HEK293 (cell line): ENCODE data around the gene SOX30.

Experiments used
- CTCF ChIA-PET: fragments of 350-600 bp; formaldehyde crosslinking; extraction: SDS; loops from one replicate; lab custom pipeline; 2021; ENCODE audit warnings: antibody characterized with exemption; lab: Yijun Ruan, JAX
- POLR2A ChIA-PET: fragments of 300-600 bp; formaldehyde crosslinking; extraction: SDS; loops from one replicate; lab custom pipeline; 2020; ENCODE audit warnings: antibody characterized with exemption, inconsistent platforms; lab: Yijun Ruan, JAX
- H3K27ac ChIP-seq: fragments of 200-500 bp; sonication (Bioruptor generic); 2 replicates; pipeline ENCODE4 v1.5.1; 2014; ENCODE audit warnings: low read depth, low read length, control low read depth, inconsistent platforms; ENCODE audit errors: extremely low read depth
- H3K36me3 ChIP-seq, 2 experiments: fragments of 200-500 bp in 1 of 2; sonication (Bioruptor generic) in 1 of 2; 1 replicate in 1 of 2; 2 replicates in 1 of 2; pipeline ENCODE4 v1.5.1; 2014 to 2017; ENCODE audit warnings: inconsistent platforms in 2 of 2, low read length in 2 of 2; ENCODE audit not compliant: control insufficient read depth in 2 of 2, insufficient read depth in 1 of 2
- H3K4me1 ChIP-seq: fragments of 200-500 bp; sonication (Bioruptor generic); 2 replicates; pipeline ENCODE4 v1.5.1; 2014; ENCODE audit warnings: mild to moderate bottlenecking, low read length, inconsistent platforms; ENCODE audit not compliant: control insufficient read depth, insufficient read depth
- H3K4me3 ChIP-seq: 2 replicates; pipeline ENCODE4 v1.5.1; 2011; ENCODE audit warnings: low read depth, mild to moderate bottlenecking, control low read depth, low read length, moderate library complexity
- H3K9me3 ChIP-seq: fragments of 200-500 bp; sonication (Bioruptor generic); 2 replicates; pipeline ENCODE4 v1.5.1; 2014; ENCODE audit warnings: low read depth, low read length, inconsistent platforms; ENCODE audit not compliant: control insufficient read depth, insufficient read depth
- GFI1B ChIP-seq: fragments of 450-650 bp; formaldehyde crosslinking; IDR thresholded peaks from 2 replicates; pipeline ENCODE4 v1.5.1; 2016; ENCODE audit warnings: missing biosample characterization, missing genetic modification characterization
- MZF1 ChIP-seq: fragments of 450-650 bp; formaldehyde crosslinking; IDR thresholded peaks from 2 replicates; pipeline ENCODE4 v1.5.1; 2017; ENCODE audit warnings: missing biosample characterization, missing genetic modification characterization, borderline replicate concordance
- ZEB2 ChIP-seq: fragments of 450-650 bp; formaldehyde crosslinking; IDR thresholded peaks from 2 replicates; pipeline ENCODE4 v1.5.1; 2016; ENCODE audit warnings: missing biosample characterization, missing genetic modification characterization
- ZFHX2 ChIP-seq: fragments of 450-650 bp; formaldehyde crosslinking; conservative IDR thresholded peaks from 2 replicates; pipeline ENCODE4 v1.5.1; 2016; ENCODE audit warnings: missing biosample characterization, missing genetic modification characterization
- ZNF132 ChIP-seq: fragments of 450-650 bp; formaldehyde crosslinking; IDR thresholded peaks from 2 replicates; pipeline ENCODE4 v1.5.1; 2017; ENCODE audit warnings: missing biosample characterization, missing genetic modification characterization, borderline replicate concordance
- ZNF391 ChIP-seq: fragments of 450-650 bp; formaldehyde crosslinking; IDR thresholded peaks from 2 replicates; pipeline ENCODE4 v1.5.1; 2016; ENCODE audit warnings: low read depth, missing biosample characterization, missing genetic modification characterization, borderline replicate concordance
- ZNF473 ChIP-seq: fragments of 450-650 bp; formaldehyde crosslinking; IDR thresholded peaks from 2 replicates; pipeline ENCODE4 v1.5.1; 2017; ENCODE audit warnings: missing biosample characterization, missing genetic modification characterization
- ZNF596 ChIP-seq: fragments of 450-650 bp; IDR thresholded peaks from 2 replicates; pipeline ENCODE4 v1.5.0; 2018; ENCODE audit warnings: missing biosample characterization, mild to moderate bottlenecking, missing genetic modification characterization, moderate library complexity
- ZNF623 ChIP-seq: fragments of 450-650 bp; formaldehyde crosslinking; IDR thresholded peaks from 2 replicates; pipeline ENCODE4 v1.5.1; 2016; ENCODE audit warnings: missing biosample characterization, missing genetic modification characterization
- ZNF629 ChIP-seq: fragments of 450-650 bp; formaldehyde crosslinking; IDR thresholded peaks from 2 replicates; pipeline ENCODE4 v1.5.1; 2017; ENCODE audit warnings: missing biosample characterization, missing genetic modification characterization
- ZNF76 ChIP-seq: fragments of 450-650 bp; formaldehyde crosslinking; IDR thresholded peaks from 2 replicates; pipeline ENCODE4; 2016; ENCODE audit warnings: low read depth, missing biosample characterization, missing genetic modification characterization, borderline replicate concordance
- ZSCAN23 ChIP-seq: fragments of 450-650 bp; formaldehyde crosslinking; IDR thresholded peaks from 2 replicates; pipeline ENCODE4 v1.5.1; 2016; ENCODE audit warnings: missing biosample characterization, missing genetic modification characterization
- TF ChIP-seq, protein P1 (sequence below): fragments of 450-650 bp; formaldehyde crosslinking; IDR thresholded peaks from 2 replicates; pipeline ENCODE4 v1.5.1; 2017; ENCODE audit warnings: missing biosample characterization, missing genetic modification characterization
- TF ChIP-seq, protein P2 (sequence below): fragments of 450-650 bp; formaldehyde crosslinking; IDR thresholded peaks from 2 replicates; pipeline ENCODE4 v1.5.1; 2016; ENCODE audit warnings: missing biosample characterization, missing genetic modification characterization
- TF ChIP-seq, protein P3 (sequence below): fragments of 450-650 bp; formaldehyde crosslinking; IDR thresholded peaks from 2 replicates; pipeline ENCODE4 v1.5.1; 2016; ENCODE audit warnings: missing biosample characterization, missing genetic modification characterization
- TF ChIP-seq, protein P4 (sequence below): fragments of 450-650 bp; formaldehyde crosslinking; IDR thresholded peaks from 2 replicates; pipeline ENCODE4 v1.5.1; 2016; ENCODE audit warnings: missing biosample characterization, missing genetic modification characterization
- TF ChIP-seq, protein P5 (sequence below): fragments of 450-650 bp; formaldehyde crosslinking; conservative IDR thresholded peaks from 2 replicates; pipeline ENCODE4 v1.5.1; 2016; ENCODE audit warnings: low read depth, missing biosample characterization, missing genetic modification characterization
- TF ChIP-seq, protein P6 (sequence below): fragments of 450-650 bp; formaldehyde crosslinking; IDR thresholded peaks from 2 replicates; pipeline ENCODE4 v1.5.1; 2016; ENCODE audit warnings: missing biosample characterization, missing genetic modification characterization

SOX30 gene

DNA sequence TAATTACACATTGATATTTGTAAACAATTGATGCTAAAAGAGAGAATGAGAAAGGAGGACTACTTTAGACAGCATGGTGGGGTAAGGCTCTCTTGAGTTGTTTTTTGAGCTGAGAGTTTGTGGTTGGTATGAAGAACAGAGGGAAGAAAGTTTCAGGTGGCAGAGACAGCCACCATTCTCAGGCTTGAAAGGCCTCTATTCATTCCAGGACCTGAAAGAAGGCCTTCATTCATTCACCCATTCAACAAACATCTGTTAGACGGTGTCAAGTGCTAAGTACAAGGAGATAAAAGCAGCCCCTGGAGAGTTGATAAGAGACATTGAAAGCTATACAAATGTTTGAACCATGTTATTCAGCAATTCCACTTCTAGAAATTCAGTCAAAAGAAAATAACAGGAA is 55.0 kb downstream of the SOX30 start:
- Histone ChIP-seq H3K36me3 (no peaks in the 10 kb centered on the region), H3K9me3 (no peaks in the 10 kb centered on the region), H3K27ac (no peak overlapping the region), H3K4me1 (no peaks in the 10 kb centered on the region), H3K4me3 (no peak overlapping the region)
- CTCF ChIA-PET: interaction anchor here (0.7 to 1.3 kb wide), 3 partner anchors 23 to 120 kb away, joined by 3 to 4 read pairs (median 4); no protein-coding TSS in a partner anchor
- TF ChIP-seq MZF1 (tag by site-specific recombination) (no peak), ZNF623 (tag by site-specific recombination) (no peak), ZNF629 (no peak)
- TF ChIP-seq, protein P1, sequence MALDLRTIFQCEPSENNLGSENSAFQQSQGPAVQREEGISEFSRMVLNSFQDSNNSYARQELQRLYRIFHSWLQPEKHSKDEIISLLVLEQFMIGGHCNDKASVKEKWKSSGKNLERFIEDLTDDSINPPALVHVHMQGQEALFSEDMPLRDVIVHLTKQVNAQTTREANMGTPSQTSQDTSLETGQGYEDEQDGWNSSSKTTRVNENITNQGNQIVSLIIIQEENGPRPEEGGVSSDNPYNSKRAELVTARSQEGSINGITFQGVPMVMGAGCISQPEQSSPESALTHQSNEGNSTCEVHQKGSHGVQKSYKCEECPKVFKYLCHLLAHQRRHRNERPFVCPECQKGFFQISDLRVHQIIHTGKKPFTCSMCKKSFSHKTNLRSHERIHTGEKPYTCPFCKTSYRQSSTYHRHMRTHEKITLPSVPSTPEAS (tag by site-specific recombination): no peak
- TF ChIP-seq, protein P2, sequence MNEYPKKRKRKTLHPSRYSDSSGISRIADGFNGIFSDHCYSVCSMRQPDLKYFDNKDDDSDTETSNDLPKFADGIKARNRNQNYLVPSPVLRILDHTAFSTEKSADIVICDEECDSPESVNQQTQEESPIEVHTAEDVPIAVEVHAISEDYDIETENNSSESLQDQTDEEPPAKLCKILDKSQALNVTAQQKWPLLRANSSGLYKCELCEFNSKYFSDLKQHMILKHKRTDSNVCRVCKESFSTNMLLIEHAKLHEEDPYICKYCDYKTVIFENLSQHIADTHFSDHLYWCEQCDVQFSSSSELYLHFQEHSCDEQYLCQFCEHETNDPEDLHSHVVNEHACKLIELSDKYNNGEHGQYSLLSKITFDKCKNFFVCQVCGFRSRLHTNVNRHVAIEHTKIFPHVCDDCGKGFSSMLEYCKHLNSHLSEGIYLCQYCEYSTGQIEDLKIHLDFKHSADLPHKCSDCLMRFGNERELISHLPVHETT (tag by site-specific recombination): no peak
- POLR2A ChIA-PET: no interaction called here

DNA sequence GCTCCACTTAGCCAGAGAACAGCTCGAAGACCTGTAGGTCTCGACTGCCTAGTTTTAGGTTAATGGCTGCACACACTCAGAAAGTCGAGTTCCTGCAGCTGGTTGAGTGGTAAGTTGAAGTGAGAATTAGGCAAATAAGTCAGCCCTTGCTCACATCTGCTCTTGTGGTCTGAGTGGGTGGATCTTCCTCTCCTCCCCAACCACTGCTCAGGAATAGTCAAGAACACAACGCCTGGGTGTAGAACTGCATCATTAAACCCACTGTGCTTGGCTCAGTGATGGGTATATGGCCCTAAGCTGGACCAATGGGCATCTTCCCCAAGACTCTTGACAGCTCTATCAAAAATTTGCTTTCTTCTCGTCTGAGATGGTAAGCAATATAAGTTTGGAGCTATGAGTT is 55.8 kb downstream of the SOX30 start:
- Histone ChIP-seq H3K9me3 (no peaks in the 10 kb centered on the region), H3K4me3 (no peak overlapping the region), H3K36me3 (no peaks in the 10 kb centered on the region), H3K27ac (no peak overlapping the region), H3K4me1 (no peaks in the 10 kb centered on the region)
- CTCF ChIA-PET: interaction anchor here (0.6 to 1.3 kb wide), 2 partner anchors 119 to 729 kb away, joined by 3 to 4 read pairs; no protein-coding TSS in a partner anchor
- TF ChIP-seq ZNF473 (tag by site-specific recombination): no peak
- TF ChIP-seq ZNF76 (tag by site-specific recombination): no peak
- no peak for TF ChIP-seq ZNF391 (tag by site-specific recombination)
- TF ChIP-seq, protein P3, sequence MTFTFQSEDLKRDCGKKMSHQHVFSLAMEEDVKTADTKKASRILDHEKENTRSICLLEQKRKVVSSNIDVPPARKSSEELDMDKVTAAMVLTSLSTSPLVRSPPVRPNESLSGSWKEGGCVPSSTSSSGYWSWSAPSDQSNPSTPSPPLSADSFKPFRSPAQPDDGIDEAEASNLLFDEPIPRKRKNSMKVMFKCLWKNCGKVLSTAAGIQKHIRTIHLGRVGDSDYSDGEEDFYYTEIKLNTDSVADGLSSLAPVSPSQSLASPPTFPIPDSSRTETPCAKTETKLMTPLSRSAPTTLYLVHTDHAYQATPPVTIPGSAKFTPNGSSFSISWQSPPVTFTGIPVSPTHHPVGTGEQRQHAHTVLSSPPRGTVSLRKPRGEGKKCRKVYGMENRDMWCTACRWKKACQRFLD (tag by site-specific recombination): no peak
- POLR2A ChIA-PET: no interaction called here

DNA sequence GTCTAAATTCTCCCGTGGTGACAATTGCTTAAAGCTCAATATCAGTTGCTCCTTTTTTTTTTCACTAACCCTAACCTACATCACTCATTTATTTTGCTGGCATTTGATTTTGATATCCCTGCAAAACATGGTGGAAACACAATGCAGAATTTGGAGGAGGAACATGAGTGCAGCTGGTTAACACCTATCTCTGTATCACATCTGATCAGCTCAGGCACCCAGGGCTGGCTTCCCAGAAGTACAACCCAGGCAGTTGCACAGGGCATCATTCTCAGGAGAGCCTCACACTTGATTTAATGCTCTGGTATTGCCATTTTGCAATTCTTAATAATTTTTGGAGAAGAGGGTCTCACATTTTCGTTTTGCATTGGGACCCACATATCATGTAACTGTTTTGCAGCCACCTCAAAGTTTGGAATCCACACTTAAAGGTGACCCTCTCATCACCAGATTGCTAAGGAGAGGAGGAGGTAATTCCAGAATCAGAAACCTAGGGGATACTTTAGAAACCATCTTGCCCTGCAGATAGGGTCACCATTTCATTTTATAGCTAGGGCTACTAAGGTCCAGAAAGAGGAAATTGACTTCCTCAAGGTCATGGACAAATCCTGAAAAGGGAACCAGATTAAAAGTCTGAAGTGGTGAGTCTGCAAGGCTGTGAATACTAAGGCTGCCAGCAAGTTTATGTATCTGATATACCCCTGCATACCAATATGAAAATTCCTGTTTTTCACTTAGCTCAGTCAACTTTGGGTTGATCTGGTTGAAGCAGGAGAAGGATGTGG is 57.4 kb downstream of the SOX30 start:
- H3K9me3 ChIP-seq: no peaks in the 10 kb centered on the region
- no peak overlapping the region for H3K27ac ChIP-seq
- H3K36me3 ChIP-seq: no peaks in the 10 kb centered on the region
- CTCF ChIA-PET: interaction anchor here (0.6 kb wide), 1 partner anchor 123 kb away, joined by 3 read pairs; no protein-coding TSS in a partner anchor
- POLR2A ChIA-PET: no interaction called here
- no peaks in the 10 kb centered on the region for H3K4me1 ChIP-seq
- H3K4me3 ChIP-seq: no peak overlapping the region
- TF ChIP-seq GFI1B (no peak), ZNF596 (tag by site-specific recombination) (no peak), ZEB2 (tag by site-specific recombination) (no peak), ZSCAN23 (tag by site-specific recombination) (no peak), ZFHX2 (no peak), ZNF132 (no peak)
- TF ChIP-seq, protein P4, sequence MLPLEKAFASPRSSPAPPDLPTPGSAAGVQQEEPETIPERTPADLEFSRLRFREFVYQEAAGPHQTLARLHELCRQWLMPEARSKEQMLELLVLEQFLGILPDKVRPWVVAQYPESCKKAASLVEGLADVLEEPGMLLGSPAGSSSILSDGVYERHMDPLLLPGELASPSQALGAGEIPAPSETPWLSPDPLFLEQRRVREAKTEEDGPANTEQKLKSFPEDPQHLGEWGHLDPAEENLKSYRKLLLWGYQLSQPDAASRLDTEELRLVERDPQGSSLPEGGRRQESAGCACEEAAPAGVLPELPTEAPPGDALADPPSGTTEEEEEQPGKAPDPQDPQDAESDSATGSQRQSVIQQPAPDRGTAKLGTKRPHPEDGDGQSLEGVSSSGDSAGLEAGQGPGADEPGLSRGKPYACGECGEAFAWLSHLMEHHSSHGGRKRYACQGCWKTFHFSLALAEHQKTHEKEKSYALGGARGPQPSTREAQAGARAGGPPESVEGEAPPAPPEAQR (tag by site-specific recombination): no peak
- TF ChIP-seq, protein P5, sequence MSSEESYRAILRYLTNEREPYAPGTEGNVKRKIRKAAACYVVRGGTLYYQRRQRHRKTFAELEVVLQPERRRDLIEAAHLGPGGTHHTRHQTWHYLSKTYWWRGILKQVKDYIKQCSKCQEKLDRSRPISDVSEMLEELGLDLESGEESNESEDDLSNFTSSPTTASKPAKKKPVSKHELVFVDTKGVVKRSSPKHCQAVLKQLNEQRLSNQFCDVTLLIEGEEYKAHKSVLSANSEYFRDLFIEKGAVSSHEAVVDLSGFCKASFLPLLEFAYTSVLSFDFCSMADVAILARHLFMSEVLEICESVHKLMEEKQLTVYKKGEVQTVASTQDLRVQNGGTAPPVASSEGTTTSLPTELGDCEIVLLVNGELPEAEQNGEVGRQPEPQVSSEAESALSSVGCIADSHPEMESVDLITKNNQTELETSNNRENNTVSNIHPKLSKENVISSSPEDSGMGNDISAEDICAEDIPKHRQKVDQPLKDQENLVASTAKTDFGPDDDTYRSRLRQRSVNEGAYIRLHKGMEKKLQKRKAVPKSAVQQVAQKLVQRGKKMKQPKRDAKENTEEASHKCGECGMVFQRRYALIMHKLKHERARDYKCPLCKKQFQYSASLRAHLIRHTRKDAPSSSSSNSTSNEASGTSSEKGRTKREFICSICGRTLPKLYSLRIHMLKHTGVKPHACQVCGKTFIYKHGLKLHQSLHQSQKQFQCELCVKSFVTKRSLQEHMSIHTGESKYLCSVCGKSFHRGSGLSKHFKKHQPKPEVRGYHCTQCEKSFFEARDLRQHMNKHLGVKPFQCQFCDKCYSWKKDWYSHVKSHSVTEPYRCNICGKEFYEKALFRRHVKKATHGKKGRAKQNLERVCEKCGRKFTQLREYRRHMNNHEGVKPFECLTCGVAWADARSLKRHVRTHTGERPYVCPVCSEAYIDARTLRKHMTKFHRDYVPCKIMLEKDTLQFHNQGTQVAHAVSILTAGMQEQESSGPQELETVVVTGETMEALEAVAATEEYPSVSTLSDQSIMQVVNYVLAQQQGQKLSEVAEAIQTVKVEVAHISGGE: no peak
- TF ChIP-seq, protein P6, sequence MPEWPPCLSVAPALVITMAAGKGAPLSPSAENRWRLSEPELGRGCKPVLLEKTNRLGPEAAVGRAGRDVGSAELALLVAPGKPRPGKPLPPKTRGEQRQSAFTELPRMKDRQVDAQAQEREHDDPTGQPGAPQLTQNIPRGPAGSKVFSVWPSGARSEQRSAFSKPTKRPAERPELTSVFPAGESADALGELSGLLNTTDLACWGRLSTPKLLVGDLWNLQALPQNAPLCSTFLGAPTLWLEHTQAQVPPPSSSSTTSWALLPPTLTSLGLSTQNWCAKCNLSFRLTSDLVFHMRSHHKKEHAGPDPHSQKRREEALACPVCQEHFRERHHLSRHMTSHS: no peak
